H1 (cell line): ENCODE data around the gene NMRK1. TPM values are rescaled to one million over a fixed set of nuclear protein-coding genes. Genes with fewer than 3 reads are reported as not detected.

Experiments
- CTCF ChIA-PET: fragments of 300-600 bp; sonication (Branson Sonifier 250); formaldehyde crosslinking; loops from one replicate; lab custom pipeline; 2021; ENCODE audit not compliant: partially characterized antibody; lab: Charles Lee
- POLR2A ChIA-PET: fragments of 300-600 bp; sonication (Branson Sonifier 250); formaldehyde crosslinking; loops from one replicate; lab custom pipeline; 2021; ENCODE audit warnings: inconsistent platforms; ENCODE audit not compliant: partially characterized antibody; lab: Charles Lee
- DNase-seq, 2 experiments: peaks; one replicate each; pipeline versions ENCODE4 v3.0.0 to v3.0.0-alpha.2; 2010 to 2022; ENCODE audit warnings: low spot score in 2 of 2, low read depth in 1 of 2, mixed read lengths in 1 of 2
- FAIRE-seq: peaks from 2 replicates; lab custom pipeline; 2011; peaks lifted over from hg19 to GRCh38; lab: Jason Lieb, UNC
- H2AFZ ChIP-seq: 2 replicates; pipeline ENCODE4 v1.8.1; 2012; ENCODE audit warnings: low read length, inconsistent platforms
- H2AK5ac ChIP-seq: 2 replicates; pipeline ENCODE4 v1.6.1; 2013; ENCODE audit warnings: low read depth, low read length
- H2BK120ac ChIP-seq: replicated peaks from 2 replicates; pipeline ENCODE3; 2013; ENCODE audit warnings: low read depth, low read length, inconsistent platforms
- H2BK12ac ChIP-seq: 2 replicates; pipeline ENCODE4 v1.6.1; 2013; ENCODE audit warnings: low read depth, low read length
- H2BK15ac ChIP-seq: 2 replicates; pipeline ENCODE4 v1.6.1; 2013; ENCODE audit warnings: low read length
- H2BK20ac ChIP-seq: 2 replicates; pipeline ENCODE4 v1.6.1; 2013; ENCODE audit warnings: low read length
- H2BK5ac ChIP-seq: 2 replicates; pipeline ENCODE4 v1.6.1; 2013; ENCODE audit warnings: low read depth, low read length
- H3K14ac ChIP-seq: 2 replicates; pipeline ENCODE4 v1.6.1; 2013; ENCODE audit warnings: inconsistent platforms; ENCODE audit not compliant: insufficient read length
- H3K18ac ChIP-seq: 2 replicates; pipeline ENCODE4 v1.6.1; 2013; ENCODE audit warnings: low read length; ENCODE audit errors: extremely low read depth
- H3K23ac ChIP-seq: 2 replicates; pipeline ENCODE4 v1.6.1; 2013; ENCODE audit warnings: inconsistent platforms; ENCODE audit not compliant: insufficient read length
- H3K23me2 ChIP-seq: 2 replicates; pipeline ENCODE4 v1.6.1; 2013; ENCODE audit warnings: low read depth, low read length
- H3K27ac ChIP-seq: 2 replicates; pipeline ENCODE4 v1.6.1; 2011; ENCODE audit warnings: low read depth, low read length, inconsistent platforms
- H3K27me3 ChIP-seq, 4 experiments: replicated peaks in 1 of 4; 1 replicate in 1 of 4; 2 replicates in 3 of 4; pipeline versions ENCODE4 v1.6.1 to v1.8.1; 2011 to 2013; ENCODE audit warnings: low read length in 3 of 4, mild to moderate bottlenecking in 3 of 4, inconsistent platforms in 2 of 4, mixed read lengths in 2 of 4, moderate library complexity in 1 of 4; ENCODE audit not compliant: control insufficient read depth in 3 of 4, insufficient read depth in 3 of 4; ENCODE audit errors: extremely low read depth in 1 of 4
- H3K36me3 ChIP-seq, 4 experiments: 2 replicates each; pipeline versions ENCODE4 v1.6.1 to v1.8.1; 2011 to 2013; ENCODE audit warnings: mild to moderate bottlenecking in 4 of 4, low read length in 3 of 4, moderate library complexity in 2 of 4, control low read depth in 1 of 4, inconsistent platforms in 1 of 4; ENCODE audit not compliant: insufficient read depth in 4 of 4, control insufficient read depth in 2 of 4
- H3K4ac ChIP-seq: replicated peaks from 2 replicates; pipeline ENCODE3; 2013; ENCODE audit warnings: low read length, low read depth, mixed read lengths, inconsistent platforms; ENCODE audit not compliant: insufficient read length
- H3K4me1 ChIP-seq, 4 experiments: replicated peaks in 1 of 4; 1 replicate in 1 of 4; 2 replicates in 3 of 4; pipeline versions ENCODE4 v1.6.1 to v1.8.1; 2011 to 2013; ENCODE audit warnings: low read length in 3 of 4, inconsistent platforms in 2 of 4, mixed read lengths in 1 of 4; ENCODE audit not compliant: insufficient read depth in 4 of 4, control insufficient read depth in 3 of 4
- H3K4me2 ChIP-seq, 2 experiments: 2 replicates each; pipeline versions ENCODE4 v1.6.1 to v1.8.1; 2011 to 2013; ENCODE audit warnings: low read depth in 2 of 2, low read length in 2 of 2, control low read depth in 1 of 2, inconsistent platforms in 1 of 2, mild to moderate bottlenecking in 1 of 2; ENCODE audit not compliant: insufficient read depth in 1 of 2
- H3K4me3 ChIP-seq, 4 experiments: fragments of 200-600, 300-600 bp in 1 of 4; sonication (generic), shearing (Covaris generic), sonication (Bioruptor Twin) in 1 of 4; 2 replicates each; pipeline versions ENCODE4 v1.5.1 to v1.8.1; 2011 to 2016; ENCODE audit warnings: low read length in 4 of 4, low read depth in 3 of 4, control low read depth in 2 of 4, inconsistent platforms in 2 of 4, mild to moderate bottlenecking in 2 of 4, mixed read lengths in 1 of 4, moderate library complexity in 1 of 4; ENCODE audit not compliant: insufficient read depth in 2 of 4; ENCODE audit errors: extremely low read depth in 1 of 4
- H3K56ac ChIP-seq: replicated peaks from 2 replicates; pipeline ENCODE3; 2013; ENCODE audit warnings: low read depth, mild to moderate bottlenecking, mixed read lengths, low read length, inconsistent platforms; ENCODE audit not compliant: insufficient read length
- H3K79me1 ChIP-seq: 2 replicates; pipeline ENCODE4 v1.6.1; 2013; ENCODE audit warnings: low read depth, low read length, control low read depth
- H3K79me2 ChIP-seq, 2 experiments: 2 replicates each; pipeline versions ENCODE4 v1.6.1 to v1.8.1; 2012 to 2013; ENCODE audit warnings: low read length in 2 of 2, mild to moderate bottlenecking in 2 of 2, inconsistent platforms in 1 of 2; ENCODE audit not compliant: insufficient read depth in 2 of 2, control insufficient read depth in 1 of 2
- H3K9ac ChIP-seq, 4 experiments: replicated peaks in 1 of 4; 1 replicate in 1 of 4; 2 replicates in 3 of 4; pipeline versions ENCODE4 v1.6.1 to v1.8.1; 2011 to 2013; ENCODE audit warnings: low read depth in 3 of 4, low read length in 3 of 4, control low read depth in 2 of 4, mild to moderate bottlenecking in 2 of 4, moderate library complexity in 2 of 4, inconsistent platforms in 1 of 4; ENCODE audit errors: extremely low read depth in 1 of 4
- H3K9me3 ChIP-seq, 2 experiments: 2 replicates each; pipeline versions ENCODE4 v1.6.1 to v1.8.1; 2012 to 2013; ENCODE audit warnings: mild to moderate bottlenecking in 2 of 2, moderate library complexity in 2 of 2, control low read depth in 1 of 2, inconsistent platforms in 1 of 2, low read depth in 1 of 2, low read length in 1 of 2, mixed read lengths in 1 of 2; ENCODE audit not compliant: insufficient read depth in 2 of 2
- H4K20me1 ChIP-seq, 2 experiments: replicated peaks in 1 of 2; 2 replicates each; pipeline versions ENCODE3 to v1.8.1; 2011 to 2013; ENCODE audit warnings: inconsistent platforms in 2 of 2, low read length in 2 of 2, mild to moderate bottlenecking in 1 of 2; ENCODE audit not compliant: insufficient read depth in 2 of 2, control insufficient read depth in 1 of 2
- H4K5ac ChIP-seq: 2 replicates; pipeline ENCODE4 v1.6.1; 2013; ENCODE audit warnings: low read length, low read depth, mixed read lengths, inconsistent platforms; ENCODE audit not compliant: insufficient read length
- H4K8ac ChIP-seq: 2 replicates; pipeline ENCODE4 v1.8.0; 2013; ENCODE audit warnings: mild to moderate bottlenecking, moderate library complexity, low read length, inconsistent platforms; ENCODE audit not compliant: insufficient read depth; ENCODE audit errors: extremely low read depth
- H4K91ac ChIP-seq: replicated peaks from 2 replicates; pipeline ENCODE3; 2013; ENCODE audit warnings: low read length, mixed read lengths, inconsistent platforms; ENCODE audit not compliant: insufficient read length
- CEBPB ChIP-seq: IDR thresholded peaks from 2 replicates; pipeline ENCODE4 v1.6.1; 2012; ENCODE audit warnings: low read depth, low read length
- CHD2 ChIP-seq: IDR thresholded peaks from 2 replicates; pipeline ENCODE4 v1.6.1; 2012; ENCODE audit warnings: low read length, improper control_type of control experiment
- CREB1 ChIP-seq: IDR thresholded peaks from 2 replicates; pipeline ENCODE4 v1.6.1; 2012; ENCODE audit warnings: inconsistent platforms
- EP300 ChIP-seq, 2 experiments: IDR thresholded peaks; 1 replicate in 1 of 2; 2 replicates in 1 of 2; pipeline ENCODE4 v1.6.1; 2011 to 2012; ENCODE audit warnings: low read depth in 2 of 2, low read length in 2 of 2, mild to moderate bottlenecking in 2 of 2, borderline replicate concordance in 1 of 2, inconsistent platforms in 1 of 2, moderate library complexity in 1 of 2
- GABPA ChIP-seq: IDR thresholded peaks from 2 replicates; pipeline ENCODE4 v1.6.1; 2011; ENCODE audit warnings: mild to moderate bottlenecking, low read length, moderate library complexity, borderline replicate concordance; ENCODE audit not compliant: insufficient read depth
- JUN ChIP-seq: IDR thresholded peaks from 2 replicates; pipeline ENCODE4 v1.6.1; 2011; ENCODE audit warnings: low read depth, mild to moderate bottlenecking, improper control_type of control experiment, low read length
- RBBP5 ChIP-seq: IDR thresholded peaks from 2 replicates; pipeline ENCODE4 v1.7.1; 2012; ENCODE audit warnings: low read depth, mild to moderate bottlenecking, inconsistent platforms, low read length, moderate library complexity, borderline replicate concordance
- RXRA ChIP-seq: IDR thresholded peaks from 2 replicates; pipeline ENCODE4 v1.6.1; 2011; ENCODE audit warnings: low read depth, mild to moderate bottlenecking, low read length, moderate library complexity; ENCODE audit not compliant: insufficient read depth
- SAP30 ChIP-seq: fragments of 300-600 bp; sonication (generic); IDR thresholded peaks from 2 replicates; pipeline ENCODE4 v1.7.1; 2012; ENCODE audit warnings: low read length, moderate library complexity, mild to moderate bottlenecking, inconsistent platforms; ENCODE audit not compliant: insufficient read depth, insufficient replicate concordance
- SIN3A ChIP-seq, 2 experiments: IDR thresholded peaks in 1 of 2; conservative IDR thresholded peaks in 1 of 2; 2 replicates each; pipeline ENCODE4 v1.6.1; 2011 to 2012; ENCODE audit warnings: low read length in 2 of 2, improper control_type of control experiment in 1 of 2, low read depth in 1 of 2, mild to moderate bottlenecking in 1 of 2
- TAF1 ChIP-seq: IDR thresholded peaks from 2 replicates; pipeline ENCODE4 v1.6.1; 2011; ENCODE audit warnings: mild to moderate bottlenecking, low read depth, low read length
- WGBS, 2 experiments: shearing (Covaris generic) in 1 of 2; methylation state at CpG; one replicate each; pipeline versions ENCODE4 v1.1.6 to v1.1.7; 2013 to 2015; ENCODE audit warnings: low lambda C conversion rate in 2 of 2, mixed read lengths in 2 of 2, inconsistent platforms in 1 of 2, low coverage in 1 of 2, missing lambda C conversion rate in 1 of 2; ENCODE audit not compliant: insufficient replicate concordance in 2 of 2, insufficient coverage in 1 of 2, insufficient read length in 1 of 2; ENCODE audit errors: extremely low coverage in 1 of 2, missing lambda C conversion rate in 1 of 2; 5-methylcytosine and 5-hydroxymethylcytosine counted together
- polyA plus RNA-seq, 7 experiments: library from polyadenylated mRNA; depleted of rRNA in 3 of 7; stranded (reverse) in 5 of 7; unstranded in 2 of 7; fragments of >200 nt in 5 of 7; fragments of 200-250 nt in 2 of 7; gene quantifications; 1 replicate in 5 of 7; 2 replicates in 1 of 7; 4 replicates in 1 of 7; pipeline versions ENCODE4 v1.2.1 to v1.2.3, GENCODE V29; 2011 to 2013; ENCODE audit warnings: missing spikeins in 2 of 7, mixed read lengths in 2 of 7
- total RNA-seq: library from RNA; stranded (reverse); fragmentation: NEBNext Ultra II Directional; extraction: Animal tissue kit (Norgen Biotek cat#: 25700); gene quantifications from 2 replicates; pipeline ENCODE4 v1.2.1, GENCODE V29; 2021
- TF ChIP-seq, protein P1 (sequence below), 3 experiments: IDR thresholded peaks; 1 replicate in 2 of 3; 2 replicates in 1 of 3; pipeline versions ENCODE4 v1.5.1 to v1.6.1; 2011; ENCODE audit warnings: low read length in 3 of 3, mild to moderate bottlenecking in 3 of 3, inconsistent platforms in 2 of 3, low read depth in 1 of 3, moderate library complexity in 1 of 3; ENCODE audit not compliant: insufficient read depth in 1 of 3; ENCODE audit errors: control extremely low read depth in 1 of 3

Gene NMRK1
- total and polyA plus RNA-seq, 2 of the 8 experiments (the other 6 are each of a cell fraction or from before 2014, with no cell fraction given) = 5.8 to 8.1 TPM

DNA sequence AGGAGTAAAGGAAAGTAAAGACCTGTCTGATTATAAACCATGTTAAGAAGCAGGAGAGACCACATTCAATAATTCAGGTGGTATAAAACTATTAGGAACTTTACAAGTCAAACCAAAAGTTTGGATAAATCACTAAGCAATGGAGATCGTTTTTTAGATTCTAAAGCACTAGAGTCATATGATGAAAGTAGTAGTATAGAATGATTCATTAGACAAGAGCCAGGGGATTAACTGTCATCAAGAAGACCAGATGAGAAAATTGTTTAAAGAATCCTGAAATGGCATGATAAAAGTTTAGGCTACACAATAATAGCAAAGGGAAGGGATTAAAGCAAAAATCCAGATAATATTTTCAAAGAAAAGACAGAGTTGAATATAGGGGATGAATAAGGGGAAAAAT lies 46.9 kb downstream of the NMRK1 start:
- no peak overlapping the region for H3K9ac ChIP-seq
- no peaks in the 10 kb centered on the region for H3K79me1 ChIP-seq
- H3K27ac ChIP-seq = no peak overlapping the region
- CTCF ChIA-PET = no interaction called here
- peaks cover 2% of the 10 kb centered on the region; the same call in 1 of the 2 replicates for H3K23me2 ChIP-seq
- H3K9me3 ChIP-seq = no peaks in the 10 kb centered on the region
- H2BK5ac ChIP-seq = no peak overlapping the region
- no peak overlapping the region for H2AK5ac ChIP-seq
- H4K91ac ChIP-seq = no peak overlapping the region
- no peak for FAIRE-seq
- no peak overlapping the region for H3K18ac ChIP-seq
- no peak overlapping the region for H2BK20ac ChIP-seq
- no peaks in the 10 kb centered on the region for H3K27me3 ChIP-seq
- no peak overlapping the region for H2BK12ac ChIP-seq
- POLR2A ChIA-PET = no interaction called here
- no peak overlapping the region for H2BK120ac ChIP-seq
- no peak overlapping the region for H2BK15ac ChIP-seq
- no peak overlapping the region for H4K5ac ChIP-seq
- no peak overlapping the region for H3K4ac ChIP-seq
- no peak overlapping the region for H4K8ac ChIP-seq
- no peaks in the 10 kb centered on the region for H4K20me1 ChIP-seq
- 88% methylated on average over 1 of the region's 1 CpG; no CpG with 5 or more reads in 1 of the 2 experiments for WGBS, 2 experiments
- no peaks in the 10 kb centered on the region for H3K36me3 ChIP-seq
- no peak overlapping the region for H3K14ac ChIP-seq
- no peak overlapping the region for H3K56ac ChIP-seq
- no peak for DNase-seq
- H3K79me2 ChIP-seq = no peaks in the 10 kb centered on the region
- no peak overlapping the region for H3K23ac ChIP-seq
- H2AFZ ChIP-seq = no peak overlapping the region
- H3K4me2 ChIP-seq = no peak overlapping the region
- H3K4me3 ChIP-seq = no peak overlapping the region
- H3K4me1 ChIP-seq = no peaks in the 10 kb centered on the region
- TF ChIP-seq SIN3A (conservative IDR thresholded peaks at IDR 0.05 in 1 of 2, IDR thresholded peaks at IDR 0.05 in 1 of 2; ENCODE audit: low read depth in 1 of 2, low read length in 2 of 2) = no peak
- TF ChIP-seq RXRA = no peak
- no peak for TF ChIP-seq CEBPB
- TF ChIP-seq EP300 (IDR thresholded peaks at IDR 0.05; ENCODE audit: borderline replicate concordance in 1 of 2, low read depth in 2 of 2, low read length in 2 of 2) = no peak
- TF ChIP-seq SAP30 = no peak
- TF ChIP-seq TAF1 = no peak
- no peak for TF ChIP-seq JUN
- no peak for TF ChIP-seq GABPA
- no peak for TF ChIP-seq CHD2
- TF ChIP-seq RBBP5 = no peak
- TF ChIP-seq, protein P1, sequence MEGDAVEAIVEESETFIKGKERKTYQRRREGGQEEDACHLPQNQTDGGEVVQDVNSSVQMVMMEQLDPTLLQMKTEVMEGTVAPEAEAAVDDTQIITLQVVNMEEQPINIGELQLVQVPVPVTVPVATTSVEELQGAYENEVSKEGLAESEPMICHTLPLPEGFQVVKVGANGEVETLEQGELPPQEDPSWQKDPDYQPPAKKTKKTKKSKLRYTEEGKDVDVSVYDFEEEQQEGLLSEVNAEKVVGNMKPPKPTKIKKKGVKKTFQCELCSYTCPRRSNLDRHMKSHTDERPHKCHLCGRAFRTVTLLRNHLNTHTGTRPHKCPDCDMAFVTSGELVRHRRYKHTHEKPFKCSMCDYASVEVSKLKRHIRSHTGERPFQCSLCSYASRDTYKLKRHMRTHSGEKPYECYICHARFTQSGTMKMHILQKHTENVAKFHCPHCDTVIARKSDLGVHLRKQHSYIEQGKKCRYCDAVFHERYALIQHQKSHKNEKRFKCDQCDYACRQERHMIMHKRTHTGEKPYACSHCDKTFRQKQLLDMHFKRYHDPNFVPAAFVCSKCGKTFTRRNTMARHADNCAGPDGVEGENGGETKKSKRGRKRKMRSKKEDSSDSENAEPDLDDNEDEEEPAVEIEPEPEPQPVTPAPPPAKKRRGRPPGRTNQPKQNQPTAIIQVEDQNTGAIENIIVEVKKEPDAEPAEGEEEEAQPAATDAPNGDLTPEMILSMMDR (IDR thresholded peaks at IDR 0.05; ENCODE audit: control extremely low read depth in 1 of 3, insufficient read depth in 1 of 3, low read depth in 1 of 3, low read length in 3 of 3) = no peak
- TF ChIP-seq CREB1 = no peak
